H9 (cell line): Measurements from ENCODE around the gene DERA. TPM values are rescaled to one million over a fixed set of nuclear protein-coding genes. Genes with fewer than 3 reads are reported as not detected.

ENCODE experiments used
- DNase-seq: peaks from one replicate; pipeline ENCODE4 v3.0.0-alpha.2; 2017
- H2AFZ ChIP-seq: one replicate; pipeline ENCODE4 v1.6.1; 2013; ENCODE audit warnings: mild to moderate bottlenecking, low read length, control low read depth, moderate library complexity
- H2AK5ac ChIP-seq: 2 replicates; pipeline ENCODE4 v1.6.1; 2013; ENCODE audit warnings: low read length, control low read depth, mixed read lengths; ENCODE audit not compliant: insufficient read length
- H2BK120ac ChIP-seq: one replicate; pipeline ENCODE4 v1.6.1; 2013; ENCODE audit warnings: low read depth, mild to moderate bottlenecking, low read length, control low read depth, inconsistent platforms; ENCODE audit not compliant: poor library complexity, severe bottlenecking
- H2BK12ac ChIP-seq: 2 replicates; pipeline ENCODE4 v1.6.1; 2013; ENCODE audit warnings: low read length, control low read depth, mixed read lengths, low read depth; ENCODE audit not compliant: insufficient read length
- H2BK15ac ChIP-seq: 2 replicates; pipeline ENCODE4 v1.6.1; 2013; ENCODE audit warnings: low read depth, low read length, control low read depth
- H2BK20ac ChIP-seq: one replicate; pipeline ENCODE4 v1.6.1; 2013; ENCODE audit warnings: low read depth, mild to moderate bottlenecking, low read length, control low read depth, inconsistent platforms; ENCODE audit not compliant: poor library complexity, severe bottlenecking
- H2BK5ac ChIP-seq: 2 replicates; pipeline ENCODE4 v1.6.1; 2013; ENCODE audit warnings: low read length, control low read depth, mixed read lengths; ENCODE audit not compliant: insufficient read length
- H3K14ac ChIP-seq: 2 replicates; pipeline ENCODE4 v1.6.1; 2013; ENCODE audit warnings: low read length, control low read depth; ENCODE audit not compliant: insufficient read depth
- H3K18ac ChIP-seq: 2 replicates; pipeline ENCODE4 v1.6.1; 2013; ENCODE audit warnings: low read depth, mild to moderate bottlenecking, mixed read lengths, low read length, control low read depth; ENCODE audit not compliant: insufficient read length
- H3K23ac ChIP-seq: 2 replicates; pipeline ENCODE4 v1.6.1; 2013; ENCODE audit warnings: low read length, control low read depth, mixed read lengths, low read depth; ENCODE audit not compliant: insufficient read length
- H3K23me2 ChIP-seq: 2 replicates; pipeline ENCODE4 v1.6.1; 2013; ENCODE audit warnings: low read depth, mild to moderate bottlenecking, mixed read lengths, low read length, control low read depth; ENCODE audit not compliant: insufficient read length, poor library complexity, severe bottlenecking
- H3K27ac ChIP-seq: 2 replicates; pipeline ENCODE4 v1.5.1; 2013; ENCODE audit warnings: low read length, control low read depth, mixed read lengths, low read depth; ENCODE audit not compliant: insufficient read length
- H3K27me3 ChIP-seq: 2 replicates; pipeline ENCODE4 v1.6.1; 2013; ENCODE audit warnings: low read length, control low read depth, inconsistent platforms; ENCODE audit not compliant: insufficient read depth
- H3K4ac ChIP-seq: 2 replicates; pipeline ENCODE4 v1.6.1; 2013; ENCODE audit warnings: low read depth, mild to moderate bottlenecking, control low read depth, inconsistent platforms, low read length, moderate library complexity
- H3K4me1 ChIP-seq: 2 replicates; pipeline ENCODE4 v1.6.1; 2013; ENCODE audit warnings: low read length, control low read depth, inconsistent platforms; ENCODE audit not compliant: insufficient read depth
- H3K4me2 ChIP-seq: 2 replicates; pipeline ENCODE4 v1.6.1; 2013; ENCODE audit warnings: low read length, control low read depth, mixed read lengths; ENCODE audit not compliant: insufficient read length, insufficient read depth
- H3K56ac ChIP-seq: 2 replicates; pipeline ENCODE4 v1.6.1; 2013; ENCODE audit warnings: low read depth, mild to moderate bottlenecking, mixed read lengths, low read length, control low read depth; ENCODE audit not compliant: insufficient read length
- H3K79me1 ChIP-seq: 2 replicates; pipeline ENCODE4 v1.6.1; 2013; ENCODE audit warnings: low read depth, mild to moderate bottlenecking, moderate library complexity, low read length, control low read depth, inconsistent platforms; ENCODE audit not compliant: insufficient read depth, poor library complexity, severe bottlenecking
- H3K79me2 ChIP-seq: 2 replicates; pipeline ENCODE4 v1.6.1; 2013; ENCODE audit warnings: low read length, control low read depth, inconsistent platforms; ENCODE audit not compliant: insufficient read depth
- H3K9ac ChIP-seq: 2 replicates; pipeline ENCODE4 v1.6.1; 2013; ENCODE audit warnings: low read length, control low read depth, mixed read lengths; ENCODE audit not compliant: insufficient read length; ENCODE audit errors: extremely low read depth
- H3K9me3 ChIP-seq: one replicate; pipeline ENCODE4 v1.6.1; 2013; ENCODE audit warnings: low read depth, low read length, inconsistent platforms; ENCODE audit not compliant: control insufficient read depth
- H3T11ph ChIP-seq: one replicate; pipeline ENCODE4 v1.6.1; 2013; ENCODE audit warnings: mild to moderate bottlenecking, low read length, control low read depth, inconsistent platforms
- H4K20me1 ChIP-seq: one replicate; pipeline ENCODE4 v1.6.1; 2013; ENCODE audit not compliant: control insufficient read depth, insufficient read length, insufficient read depth
- H4K5ac ChIP-seq: 2 replicates; pipeline ENCODE4 v1.6.1; 2013; ENCODE audit warnings: low read depth, mild to moderate bottlenecking, mixed read lengths, low read length, control low read depth; ENCODE audit not compliant: insufficient read length
- H4K8ac ChIP-seq: replicated peaks from 2 replicates; pipeline ENCODE4 v1.6.1; 2013; ENCODE audit warnings: low read length, control low read depth, mixed read lengths, low read depth; ENCODE audit not compliant: insufficient read length
- H4K91ac ChIP-seq: 2 replicates; pipeline ENCODE4 v1.6.1; 2013; ENCODE audit warnings: low read depth, mild to moderate bottlenecking, moderate library complexity, mixed read lengths, low read length, control low read depth; ENCODE audit not compliant: insufficient read length
- H3K27ac Mint-ChIP-seq, 3 experiments: 2 replicates in 2 of 3; 3 replicates in 1 of 3; pipeline ENCODE4 v1.8.0; 2020 to 2021; ENCODE audit warnings: mixed read lengths in 3 of 3, mild to moderate bottlenecking in 1 of 3, moderate library complexity in 1 of 3
- H3K27me3 Mint-ChIP-seq: 2 replicates; pipeline ENCODE4 v1.8.0; 2021; ENCODE audit warnings: low read depth, mild to moderate bottlenecking, moderate library complexity, mixed read lengths
- H3K36me3 Mint-ChIP-seq, 3 experiments: 2 replicates in 2 of 3; 3 replicates in 1 of 3; pipeline ENCODE4 v1.8.0; 2020 to 2021; ENCODE audit warnings: low read depth in 3 of 3, mixed read lengths in 3 of 3; ENCODE audit not compliant: insufficient read depth in 1 of 3
- H3K4me1 Mint-ChIP-seq, 2 experiments: 2 replicates each; pipeline ENCODE4 v1.8.0; 2020; ENCODE audit warnings: mixed read lengths in 2 of 2
- H3K4me3 Mint-ChIP-seq, 2 experiments: 2 replicates in 1 of 2; 3 replicates in 1 of 2; pipeline ENCODE4 v1.8.0; 2020 to 2021; ENCODE audit warnings: mild to moderate bottlenecking in 2 of 2, mixed read lengths in 2 of 2, moderate library complexity in 1 of 2
- H3K9me3 Mint-ChIP-seq, 2 experiments: 2 replicates in 1 of 2; 3 replicates in 1 of 2; pipeline ENCODE4 v1.8.0; 2020; ENCODE audit warnings: mild to moderate bottlenecking in 2 of 2, mixed read lengths in 2 of 2, moderate library complexity in 1 of 2
- CTCF ChIP-seq: fragments of 200-600 bp; sonication (generic); conservative IDR thresholded peaks from 3 replicates; pipeline ENCODE4 v1.8.0; 2021; ENCODE audit warnings: antibody characterized with exemption, mild to moderate bottlenecking
- WGBS: extraction: QIAGEN DNeasy Blood & Tissue Kit; methylation state at CpG from one replicate; pipeline ENCODE4 v1.1.7; 2013; ENCODE audit warnings: missing lambda C conversion rate, low lambda C conversion rate, mixed read lengths; ENCODE audit not compliant: insufficient read length; ENCODE audit errors: extremely low coverage; 5-methylcytosine and 5-hydroxymethylcytosine counted together
- total RNA-seq: library from RNA; stranded (reverse); gene quantifications from 2 replicates; pipeline ENCODE4 v1.2.1, GENCODE V29; 2021

DERA gene
- total RNA-seq, 1 experiment from 2014 or later = 20.9 TPM

- peaks cover 1% of the 10 kb centered on the region; the same call in 1 of the 2 replicates for H3K4me1 ChIP-seq
- Mint-ChIP-seq H3K36me3 (peaks cover 5 to 16% (median 6%) of the 10 kb centered on the region in 3 experiments; a peak in 5 of 7 replicates), H3K27ac (no peak overlapping the region; a peak in 1 of 7 replicates), H3K4me1 (peaks cover 14% of the 10 kb centered on the region in 2 experiments), H3K9me3 (no peaks in the 10 kb centered on the region), H3K27me3 (no peaks in the 10 kb centered on the region), H3K4me3 (no peak overlapping the region)
- H3K9me3 ChIP-seq = no peaks in the 10 kb centered on the region
- no peaks in the 10 kb centered on the region for H4K20me1 ChIP-seq
- no peak overlapping the region for H4K8ac ChIP-seq
- H4K5ac ChIP-seq = no peak overlapping the region
- no peak overlapping the region for H2AFZ ChIP-seq
- no peak overlapping the region for H4K91ac ChIP-seq
- H3K23ac ChIP-seq = no peak overlapping the region
- no peak overlapping the region for H3K9ac ChIP-seq
- H2BK5ac ChIP-seq = no peak overlapping the region
- H3K14ac ChIP-seq = no peak overlapping the region
- H3K4ac ChIP-seq = no peak overlapping the region
- no peak overlapping the region for H2BK20ac ChIP-seq
- no peak overlapping the region for H2BK120ac ChIP-seq
- no peaks in the 10 kb centered on the region for H3K23me2 ChIP-seq
- no peak for DNase-seq
- no peak for TF ChIP-seq CTCF
- H2BK15ac ChIP-seq = no peak overlapping the region
- no peaks in the 10 kb centered on the region for H3K27me3 ChIP-seq
- no peak overlapping the region for H3K27ac ChIP-seq
- H3K18ac ChIP-seq = no peak overlapping the region
- no peak overlapping the region for H3T11ph ChIP-seq
- H2BK12ac ChIP-seq = no peak overlapping the region
- no peaks in the 10 kb centered on the region for H3K79me1 ChIP-seq
- no peak overlapping the region for H3K4me2 ChIP-seq
- H3K79me2 ChIP-seq = no peaks in the 10 kb centered on the region
- H2AK5ac ChIP-seq = no peak overlapping the region
- WGBS = no CpG with 5 or more reads among the region's 6 CpGs
- no peak overlapping the region for H3K56ac ChIP-seq
Measured at GRCh38 chr12:15984097-15984800, 73.1 kb downstream of the DERA start.
